IMR-90 (cell line): ENCODE measurements around the gene RASGRF2.

Experiments
- MXI1 ChIP-seq: IDR thresholded peaks from 2 replicates; pipeline ENCODE4 v1.6.1; 2012; ENCODE audit warnings: low read depth, mild to moderate bottlenecking, low read length, moderate library complexity, borderline replicate concordance
- POLR2A ChIP-seq: IDR thresholded peaks from 2 replicates; pipeline ENCODE4 v1.6.1; 2012; ENCODE audit warnings: mild to moderate bottlenecking, low read depth, low read length
- RAD21 ChIP-seq: IDR thresholded peaks from 2 replicates; pipeline ENCODE4 v1.6.1; 2012; ENCODE audit warnings: low read length, improper control_type of control experiment
- RFX5 ChIP-seq: IDR thresholded peaks from 2 replicates; pipeline ENCODE4 v1.8.0; 2012; ENCODE audit warnings: low read depth, mild to moderate bottlenecking, low read length, moderate library complexity
- SMC3 ChIP-seq: fragments of 150-350 bp; IDR thresholded peaks from 2 replicates; pipeline ENCODE4 v1.6.1; 2016; ENCODE audit warnings: low read depth, mild to moderate bottlenecking, antibody characterized with exemption, low read length, moderate library complexity
- TF ChIP-seq, protein P1 (sequence below): conservative IDR thresholded peaks from 2 replicates; pipeline ENCODE4 v1.5.1; 2012; ENCODE audit warnings: mild to moderate bottlenecking, low read depth, low read length, improper control_type of control experiment
- TF ChIP-seq, protein P2 (sequence below): fragments of 150-350 bp; IDR thresholded peaks from 2 replicates; pipeline ENCODE4 v1.6.1; 2017; ENCODE audit warnings: mild to moderate bottlenecking, antibody characterized with exemption, low read length, low read depth
- TF ChIP-seq, protein P3 (sequence below): fragments of 150-350 bp; IDR thresholded peaks from 2 replicates; pipeline ENCODE4 v1.6.1; 2016; ENCODE audit warnings: low read depth, mild to moderate bottlenecking, low read length, moderate library complexity, borderline replicate concordance

DNA sequence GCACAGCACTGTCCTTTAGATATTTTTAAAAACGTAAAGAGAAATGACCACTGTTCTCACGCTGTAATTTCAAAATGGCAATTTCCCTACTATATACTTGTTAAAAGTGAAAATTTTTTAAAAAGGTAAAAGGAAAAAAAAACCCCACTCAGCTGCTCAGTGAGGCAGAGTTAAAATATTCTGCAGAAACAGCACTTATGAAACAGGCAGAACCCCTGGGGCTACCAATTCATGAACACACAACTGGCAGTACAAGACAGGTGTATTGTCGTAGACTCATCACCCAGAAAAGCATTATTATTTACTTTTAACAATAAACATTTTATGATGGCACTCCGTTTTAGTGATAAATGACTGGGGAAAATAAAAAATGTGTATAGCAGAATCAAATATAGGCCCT, 1.5 kb upstream of the RASGRF2 start:
- TF ChIP-seq, protein P1, sequence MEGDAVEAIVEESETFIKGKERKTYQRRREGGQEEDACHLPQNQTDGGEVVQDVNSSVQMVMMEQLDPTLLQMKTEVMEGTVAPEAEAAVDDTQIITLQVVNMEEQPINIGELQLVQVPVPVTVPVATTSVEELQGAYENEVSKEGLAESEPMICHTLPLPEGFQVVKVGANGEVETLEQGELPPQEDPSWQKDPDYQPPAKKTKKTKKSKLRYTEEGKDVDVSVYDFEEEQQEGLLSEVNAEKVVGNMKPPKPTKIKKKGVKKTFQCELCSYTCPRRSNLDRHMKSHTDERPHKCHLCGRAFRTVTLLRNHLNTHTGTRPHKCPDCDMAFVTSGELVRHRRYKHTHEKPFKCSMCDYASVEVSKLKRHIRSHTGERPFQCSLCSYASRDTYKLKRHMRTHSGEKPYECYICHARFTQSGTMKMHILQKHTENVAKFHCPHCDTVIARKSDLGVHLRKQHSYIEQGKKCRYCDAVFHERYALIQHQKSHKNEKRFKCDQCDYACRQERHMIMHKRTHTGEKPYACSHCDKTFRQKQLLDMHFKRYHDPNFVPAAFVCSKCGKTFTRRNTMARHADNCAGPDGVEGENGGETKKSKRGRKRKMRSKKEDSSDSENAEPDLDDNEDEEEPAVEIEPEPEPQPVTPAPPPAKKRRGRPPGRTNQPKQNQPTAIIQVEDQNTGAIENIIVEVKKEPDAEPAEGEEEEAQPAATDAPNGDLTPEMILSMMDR = no peak
- TF ChIP-seq POLR2A (no peak), SMC3 (no peak), RFX5 (no peak), MXI1 (no peak), RAD21 (no peak)
- TF ChIP-seq, protein P2, sequence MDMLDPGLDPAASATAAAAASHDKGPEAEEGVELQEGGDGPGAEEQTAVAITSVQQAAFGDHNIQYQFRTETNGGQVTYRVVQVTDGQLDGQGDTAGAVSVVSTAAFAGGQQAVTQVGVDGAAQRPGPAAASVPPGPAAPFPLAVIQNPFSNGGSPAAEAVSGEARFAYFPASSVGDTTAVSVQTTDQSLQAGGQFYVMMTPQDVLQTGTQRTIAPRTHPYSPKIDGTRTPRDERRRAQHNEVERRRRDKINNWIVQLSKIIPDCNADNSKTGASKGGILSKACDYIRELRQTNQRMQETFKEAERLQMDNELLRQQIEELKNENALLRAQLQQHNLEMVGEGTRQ = no peak
- TF ChIP-seq, protein P3, sequence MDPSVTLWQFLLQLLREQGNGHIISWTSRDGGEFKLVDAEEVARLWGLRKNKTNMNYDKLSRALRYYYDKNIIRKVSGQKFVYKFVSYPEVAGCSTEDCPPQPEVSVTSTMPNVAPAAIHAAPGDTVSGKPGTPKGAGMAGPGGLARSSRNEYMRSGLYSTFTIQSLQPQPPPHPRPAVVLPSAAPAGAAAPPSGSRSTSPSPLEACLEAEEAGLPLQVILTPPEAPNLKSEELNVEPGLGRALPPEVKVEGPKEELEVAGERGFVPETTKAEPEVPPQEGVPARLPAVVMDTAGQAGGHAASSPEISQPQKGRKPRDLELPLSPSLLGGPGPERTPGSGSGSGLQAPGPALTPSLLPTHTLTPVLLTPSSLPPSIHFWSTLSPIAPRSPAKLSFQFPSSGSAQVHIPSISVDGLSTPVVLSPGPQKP = no peak
